DMS53 treated with DMSO at 0.1 percent for 48 hours (cell line): Measurements from ENCODE around the gene MYMX.
A peak's percentile ranks its signal among the peaks of the same experiment; 100 is the strongest.

Experiments
- DNase-seq: peaks from one replicate; lab custom pipeline; 2025; ENCODE audit not compliant: unreplicated experiment; lab: John Stamatoyannopoulos, UW

Gene MYMX

GRCh38 chr6:44249082-44249748 is 32.5 kb downstream of the MYMX start:
- no peak for DNase-seq

GRCh38 chr6:44250067-44250717 is 33.5 kb downstream of the MYMX start:
- no peak for DNase-seq

GRCh38 chr6:44250718-44251123 is 34.0 kb downstream of the MYMX start:
- no peak for DNase-seq

- no peak for DNase-seq
Measured at GRCh38 chr6:44251576-44252524, 35.1 kb downstream of the MYMX start.

GRCh38 chr6:44253307-44254101 is 36.8 kb downstream of the MYMX start:
- peak; percentile 38 for DNase-seq

GRCh38 chr6:44254191-44255104 is 37.7 kb downstream of the MYMX start:
- DNase-seq, result no peak

GRCh38 chr6:44255105-44255808 is 38.5 kb downstream of the MYMX start:
- no peak for DNase-seq

GRCh38 chr6:44255871-44256774 is 39.4 kb downstream of the MYMX start:
- DNase-seq, result peak; percentile 41

- peak; percentile 41 for DNase-seq
Measured at GRCh38 chr6:44256775-44257024, 40.0 kb downstream of the MYMX start.

GRCh38 chr6:44257025-44257752 is 40.5 kb downstream of the MYMX start, which contains the start of gene SLC35B2:
Gene SLC35B2 (minus strand): TSS chr6:44257528. CDS start chr6:44257410, 118 bp downstream.
- peak; percentile 48 for DNase-seq

GRCh38 chr6:44257753-44258324 is 41.1 kb downstream of the MYMX start:
- no peak for DNase-seq

- DNase-seq, result no peak
Measured at GRCh38 chr6:44258325-44258863, 41.7 kb downstream of the MYMX start.

GRCh38 chr6:44258921-44259320 is 42.2 kb downstream of the MYMX start:
- no peak for DNase-seq

GRCh38 chr6:44260011-44260410 is 43.3 kb downstream of the MYMX start:
- DNase-seq, result no peak

GRCh38 chr6:44260451-44261297 is 43.9 kb downstream of the MYMX start:
- DNase-seq, result no peak

GRCh38 chr6:44261581-44261980 is 44.9 kb downstream of the MYMX start:
- no peak for DNase-seq
